ENCODE measurements around the gene CEMP1. TPM values are rescaled to one million over a fixed set of nuclear protein-coding genes. Genes with fewer than 3 reads are reported as not detected.

Gene CEMP1
- total RNA-seq, 1 donor from 2014 or later = not detected

DNA sequence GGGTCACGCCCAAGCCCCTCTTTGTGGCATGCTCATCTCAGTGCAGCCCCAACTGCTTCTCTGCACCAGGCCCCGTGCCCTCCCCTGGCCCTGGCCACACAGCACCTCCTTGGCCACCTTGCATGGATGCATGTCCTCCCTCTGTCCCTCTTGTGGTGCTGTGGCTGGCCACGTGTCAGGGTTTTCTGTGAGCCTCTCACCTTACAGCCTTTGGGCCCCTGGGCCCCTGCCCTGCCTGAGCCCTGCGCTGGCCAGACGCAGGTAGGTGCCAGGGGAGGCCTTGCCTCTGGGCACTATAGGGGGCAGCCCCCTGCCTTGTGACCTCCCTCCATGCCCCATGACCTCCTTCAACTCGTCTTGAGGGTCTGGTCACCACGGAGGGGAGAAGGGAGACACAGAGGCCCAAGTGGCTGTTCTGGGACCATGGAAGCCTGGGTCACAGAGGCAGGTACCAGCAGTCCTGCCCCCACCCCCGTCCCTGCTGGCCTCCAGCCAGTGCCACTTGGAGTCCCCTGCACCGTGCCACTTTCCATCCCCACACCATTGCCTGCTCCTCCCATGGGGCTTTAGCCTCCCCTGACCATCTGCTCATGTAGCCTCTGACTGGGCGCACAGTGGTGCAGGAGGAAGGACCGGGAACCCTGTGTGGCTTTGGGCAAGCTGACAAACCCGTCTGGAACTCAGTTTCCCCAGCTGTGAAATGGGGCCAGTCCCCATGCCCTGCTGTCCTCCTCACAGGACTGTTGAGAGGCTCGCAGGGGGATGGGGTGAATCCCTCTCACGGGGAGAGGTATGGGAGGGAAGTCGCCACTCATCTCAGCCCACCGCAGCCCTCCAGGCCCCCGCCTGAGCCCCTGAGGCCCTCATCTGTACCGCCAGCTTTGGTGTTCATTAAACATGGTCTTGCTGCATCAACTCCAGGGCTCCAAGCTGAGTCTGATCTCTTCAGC lies 29.0 kb downstream of the CEMP1 start:
- H3K27ac Mint-ChIP-seq = no peak overlapping the region

GRCh38 chr16:2500918-2501750 lies 30.1 kb downstream of the CEMP1 start:
- H2AFZ ChIP-seq (replicated peaks) = peak overlapping the region; percentile 90
- Mint-ChIP-seq H3K27me3 (ENCODE audit: insufficient read depth, low read depth) (peaks cover 3% of the 10 kb centered on the region), H3K4me3 (peak overlapping the region; percentile 63), H3K36me3 (peaks cover 3% of the 10 kb centered on the region), H3K9me3 (no peaks in the 10 kb centered on the region), H3K4me1 (peaks cover 3% of the 10 kb centered on the region), H3K27ac (no peak overlapping the region)
- no peaks in the 10 kb centered on the region for H3K79me2 ChIP-seq (ENCODE audit: low read depth)
- H3F3A ChIP-seq (ENCODE audit: low read depth) = peaks cover 4% of the 10 kb centered on the region
- no peaks in the 10 kb centered on the region for H4K20me1 ChIP-seq (ENCODE audit: low read depth)
- H3K4me3 ChIP-seq = peak overlapping the region; percentile 51
- H3K4me2 ChIP-seq = peak overlapping the region; percentile 83
- H3K9ac ChIP-seq = no peak overlapping the region
- H3K27ac ChIP-seq = no peak overlapping the region
- H3K36me3 ChIP-seq = no peaks in the 10 kb centered on the region
- no peaks in the 10 kb centered on the region for H3K9me3 ChIP-seq (ENCODE audit: low read depth)
- peaks cover 6% of the 10 kb centered on the region for H3K4me1 ChIP-seq
- DNase-seq (ENCODE audit: low spot score) = peak; percentile 91
- H3K27me3 ChIP-seq = no peaks in the 10 kb centered on the region
- TF ChIP-seq EZH2phosphoT487 (IDR thresholded peaks at IDR 0.05) = no peak
- TF ChIP-seq, protein P1, sequence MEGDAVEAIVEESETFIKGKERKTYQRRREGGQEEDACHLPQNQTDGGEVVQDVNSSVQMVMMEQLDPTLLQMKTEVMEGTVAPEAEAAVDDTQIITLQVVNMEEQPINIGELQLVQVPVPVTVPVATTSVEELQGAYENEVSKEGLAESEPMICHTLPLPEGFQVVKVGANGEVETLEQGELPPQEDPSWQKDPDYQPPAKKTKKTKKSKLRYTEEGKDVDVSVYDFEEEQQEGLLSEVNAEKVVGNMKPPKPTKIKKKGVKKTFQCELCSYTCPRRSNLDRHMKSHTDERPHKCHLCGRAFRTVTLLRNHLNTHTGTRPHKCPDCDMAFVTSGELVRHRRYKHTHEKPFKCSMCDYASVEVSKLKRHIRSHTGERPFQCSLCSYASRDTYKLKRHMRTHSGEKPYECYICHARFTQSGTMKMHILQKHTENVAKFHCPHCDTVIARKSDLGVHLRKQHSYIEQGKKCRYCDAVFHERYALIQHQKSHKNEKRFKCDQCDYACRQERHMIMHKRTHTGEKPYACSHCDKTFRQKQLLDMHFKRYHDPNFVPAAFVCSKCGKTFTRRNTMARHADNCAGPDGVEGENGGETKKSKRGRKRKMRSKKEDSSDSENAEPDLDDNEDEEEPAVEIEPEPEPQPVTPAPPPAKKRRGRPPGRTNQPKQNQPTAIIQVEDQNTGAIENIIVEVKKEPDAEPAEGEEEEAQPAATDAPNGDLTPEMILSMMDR (IDR thresholded peaks at IDR 0.05) = peak; percentile 99

More for the DNA sequence above, 29.0 kb downstream of the CEMP1 start:
- H3K79me2 ChIP-seq (ENCODE audit: low read depth) = no peaks in the 10 kb centered on the region
- H3K9ac ChIP-seq = no peak overlapping the region
- H3K36me3 Mint-ChIP-seq = peaks cover 3% of the 10 kb centered on the region
- DNase-seq (ENCODE audit: low spot score) = no peak
- peak overlapping the region; percentile 63 for H3K4me3 Mint-ChIP-seq
- H2AFZ ChIP-seq (replicated peaks) = peak overlapping the region; percentile 90
- TF ChIP-seq EZH2 (IDR thresholded peaks at IDR 0.05) (no peak), EZH2phosphoT487 (IDR thresholded peaks at IDR 0.05) (no peak)
- TF ChIP-seq, protein P1 (IDR thresholded peaks at IDR 0.05) = no peak
- peak overlapping the region; percentile 83 for H3K4me2 ChIP-seq
- H4K20me1 ChIP-seq (ENCODE audit: low read depth) = no peaks in the 10 kb centered on the region
- no peak overlapping the region for H3K27ac ChIP-seq
- peaks cover 3% of the 10 kb centered on the region for H3K27me3 Mint-ChIP-seq (ENCODE audit: insufficient read depth, low read depth)
- H3K4me1 ChIP-seq = peaks cover 6% of the 10 kb centered on the region
- peaks cover 4% of the 10 kb centered on the region for H3F3A ChIP-seq (ENCODE audit: low read depth)
- no peaks in the 10 kb centered on the region for H3K27me3 ChIP-seq
- peaks cover 3% of the 10 kb centered on the region for H3K4me1 Mint-ChIP-seq
- H3K4me3 ChIP-seq = peak overlapping the region; percentile 51
- H3K9me3 Mint-ChIP-seq = no peaks in the 10 kb centered on the region
- no peaks in the 10 kb centered on the region for H3K9me3 ChIP-seq (ENCODE audit: low read depth)
- H3K36me3 ChIP-seq = no peaks in the 10 kb centered on the region

DNA sequence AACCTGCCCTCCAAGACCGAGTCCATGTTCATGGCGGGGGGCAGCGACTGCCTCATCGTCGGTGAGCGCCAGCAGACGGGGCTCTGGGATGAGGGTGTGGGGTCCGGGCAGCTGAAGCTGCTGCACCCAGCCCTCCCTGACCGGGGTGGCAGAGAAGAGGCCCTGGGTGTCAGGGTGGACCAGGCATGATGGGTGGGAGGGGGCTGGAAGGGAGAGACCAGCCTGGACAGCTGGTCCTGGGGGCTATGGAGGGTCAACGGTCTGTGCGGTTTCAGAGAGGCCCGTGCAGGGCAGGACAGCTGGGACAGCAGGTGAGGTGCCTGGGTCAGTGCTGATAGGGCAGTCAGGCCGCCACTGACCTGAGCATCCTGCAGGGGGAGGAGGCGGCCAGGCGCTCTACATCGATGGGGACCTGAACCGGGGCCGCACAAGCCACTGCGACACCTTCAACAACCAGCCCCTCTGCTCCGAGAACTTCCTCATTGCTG lies 30.7 kb downstream of the CEMP1 start:
- no peaks in the 10 kb centered on the region for H3K27me3 ChIP-seq
- H4K20me1 ChIP-seq (ENCODE audit: low read depth) = no peaks in the 10 kb centered on the region
- H3K36me3 ChIP-seq = no peaks in the 10 kb centered on the region
- no peaks in the 10 kb centered on the region for H3K79me2 ChIP-seq (ENCODE audit: low read depth)
- H3K4me1 ChIP-seq = peaks cover 6% of the 10 kb centered on the region
- H3F3A ChIP-seq (ENCODE audit: low read depth) = peaks cover 4% of the 10 kb centered on the region
- no peak overlapping the region for H3K27ac Mint-ChIP-seq
- no peak overlapping the region for H2AFZ ChIP-seq (replicated peaks)
- H3K36me3 Mint-ChIP-seq = peaks cover 3% of the 10 kb centered on the region
- no peaks in the 10 kb centered on the region for H3K9me3 ChIP-seq (ENCODE audit: low read depth)
- peaks cover 3% of the 10 kb centered on the region for H3K4me1 Mint-ChIP-seq
- DNase-seq (ENCODE audit: low spot score) = peak; percentile 29
- H3K9me3 Mint-ChIP-seq = no peaks in the 10 kb centered on the region
- no peak overlapping the region for H3K4me2 ChIP-seq
- no peak overlapping the region for H3K4me3 ChIP-seq
- no peak overlapping the region for H3K9ac ChIP-seq
- TF ChIP-seq EZH2phosphoT487 (IDR thresholded peaks at IDR 0.05) = no peak
- TF ChIP-seq, protein P1 (IDR thresholded peaks at IDR 0.05) = no peak
- TF ChIP-seq EZH2 (IDR thresholded peaks at IDR 0.05) = no peak
- peaks cover 3% of the 10 kb centered on the region for H3K27me3 Mint-ChIP-seq (ENCODE audit: insufficient read depth, low read depth)
- no peak overlapping the region for H3K4me3 Mint-ChIP-seq
- H3K27ac ChIP-seq = no peak overlapping the region

Data from neural progenitor cell (in vitro differentiated cells).